Prostate gland (tissue), 2 donors: ENCODE results near the gene RPUSD2. TPM values are rescaled to one million over a fixed set of nuclear protein-coding genes. Genes with fewer than 3 reads are reported as not detected.

ENCODE experiments used
- DNase-seq: peaks from one replicate; pipeline ENCODE4 v3.0.0-alpha.2; 2019; ENCODE audit warnings: low spot score
- H3K27ac ChIP-seq, 2 donors: fragments of 200-600 bp; sonication (generic); 2 replicates each; pipeline ENCODE4 v1.5.1; 2017 to 2019
- H3K27me3 ChIP-seq: fragments of 200-600 bp; sonication (generic); replicated peaks from 2 replicates; pipeline ENCODE4 v1.5.1; 2019; ENCODE audit not compliant: insufficient read depth
- H3K36me3 ChIP-seq, 2 donors: fragments of 200-600 bp; sonication (generic); 1 replicate in 1 of 2; 2 replicates in 1 of 2; pipeline versions ENCODE4 v1.5.1 to v1.8.1; 2017 to 2019
- H3K4me1 ChIP-seq: fragments of 200-600 bp; sonication (generic); replicated peaks from 2 replicates; pipeline ENCODE4 v1.5.1; 2019
- H3K4me3 ChIP-seq, 2 donors: fragments of 200-600 bp; sonication (generic); 2 replicates each; pipeline ENCODE4 v1.5.1; 2017 to 2019
- H3K9me3 ChIP-seq: fragments of 200-600 bp; sonication (generic); 2 replicates; pipeline ENCODE4 v1.5.1; 2017
- CTCF ChIP-seq, 4 experiments: fragments of 200-600 bp in 2 of 4; fragments of 450-650 bp in 2 of 4; sonication (generic) in 2 of 4; IDR thresholded peaks; 1 replicate in 3 of 4; 2 replicates in 1 of 4; pipeline ENCODE4 v1.5.1; 2016 to 2019; ENCODE audit warnings: antibody characterized with exemption in 4 of 4, mild to moderate bottlenecking in 2 of 4, moderate library complexity in 2 of 4
- POLR2A ChIP-seq: fragments of 450-650 bp; IDR thresholded peaks from one replicate; pipeline ENCODE4 v1.6.1; 2016; ENCODE audit warnings: antibody characterized with exemption, mild to moderate bottlenecking
- POLR2AphosphoS5 ChIP-seq: sonication (generic); formaldehyde crosslinking; IDR thresholded peaks from one replicate; pipeline ENCODE4 v1.6.1; 2017; ENCODE audit warnings: antibody characterized with exemption
- WGBS: methylation state at CpG from one replicate; pipeline ENCODE4 v1.1.5; 2018; 5-methylcytosine and 5-hydroxymethylcytosine counted together
- intact Hi-C: fragments of 100-400 bp; cut with DNase I; formaldehyde crosslinking; loops from one replicate; pipeline ENCODE4 v1.14.2; 2022
- total RNA-seq, 2 donors: library from RNA; depleted of rRNA; stranded (reverse); fragments of >200 nt; gene quantifications; one replicate each; pipeline ENCODE4 v1.1.0, GENCODE V29; 2016

RPUSD2 gene, protein sequence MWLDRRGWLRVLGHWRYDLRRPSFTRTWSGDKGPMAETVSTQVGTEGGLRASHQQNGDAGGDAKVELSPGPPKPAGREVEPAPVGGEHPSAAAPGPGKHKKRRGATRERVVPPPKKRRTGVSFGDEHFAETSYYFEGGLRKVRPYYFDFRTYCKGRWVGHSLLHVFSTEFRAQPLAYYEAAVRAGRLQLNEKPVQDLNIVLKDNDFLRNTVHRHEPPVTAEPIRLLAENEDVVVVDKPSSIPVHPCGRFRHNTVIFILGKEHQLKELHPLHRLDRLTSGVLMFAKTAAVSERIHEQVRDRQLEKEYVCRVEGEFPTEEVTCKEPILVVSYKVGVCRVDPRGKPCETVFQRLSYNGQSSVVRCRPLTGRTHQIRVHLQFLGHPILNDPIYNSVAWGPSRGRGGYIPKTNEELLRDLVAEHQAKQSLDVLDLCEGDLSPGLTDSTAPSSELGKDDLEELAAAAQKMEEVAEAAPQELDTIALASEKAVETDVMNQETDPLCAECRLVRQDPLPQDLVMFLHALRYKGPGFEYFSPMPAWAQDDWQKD
- 10 to 100 TPM; 11.2 to 24.1 TPM for total RNA-seq

DNA sequence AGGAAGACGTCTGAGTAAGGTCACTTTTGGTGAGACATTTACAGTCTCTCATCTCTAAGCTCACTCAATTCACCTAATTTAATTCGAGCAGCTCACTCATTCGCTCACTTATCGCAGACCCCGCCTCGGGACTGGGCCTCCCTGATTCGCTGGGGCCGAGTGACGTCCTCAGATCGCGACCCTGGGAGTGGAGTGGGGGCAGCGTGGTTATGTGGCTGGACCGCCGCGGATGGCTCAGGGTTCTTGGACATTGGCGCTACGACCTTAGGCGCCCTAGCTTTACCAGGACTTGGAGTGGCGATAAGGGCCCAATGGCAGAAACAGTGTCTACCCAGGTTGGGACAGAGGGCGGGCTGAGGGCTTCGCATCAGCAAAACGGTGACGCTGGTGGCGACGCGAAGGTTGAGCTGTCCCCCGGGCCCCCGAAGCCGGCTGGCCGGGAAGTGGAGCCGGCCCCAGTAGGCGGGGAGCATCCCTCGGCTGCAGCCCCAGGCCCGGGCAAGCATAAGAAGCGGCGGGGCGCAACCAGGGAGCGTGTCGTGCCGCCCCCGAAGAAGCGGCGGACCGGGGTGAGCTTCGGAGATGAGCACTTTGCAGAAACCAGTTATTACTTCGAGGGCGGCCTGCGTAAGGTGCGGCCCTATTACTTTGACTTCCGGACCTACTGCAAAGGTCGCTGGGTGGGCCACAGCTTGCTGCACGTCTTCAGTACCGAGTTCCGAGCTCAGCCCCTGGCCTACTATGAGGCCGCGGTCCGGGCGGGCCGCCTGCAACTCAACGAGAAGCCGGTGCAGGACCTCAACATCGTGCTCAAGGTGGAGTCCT lies at the start of gene RPUSD2:
TSS of gene RPUSD2 (plus strand) at position 171 of the 825 bp plus-strand sequence. CDS start at position 210, 39 bp downstream.
- no peaks in the 10 kb centered on the region for H3K9me3 ChIP-seq
- TF ChIP-seq CTCF (IDR thresholded peaks at IDR 0.05) (peak in 1 of 4 experiments; percentile 13), POLR2A (peak; percentile 52), POLR2AphosphoS5 (peak; percentile 98)
- H3K27ac ChIP-seq: peak within 1 kb of the TSS; percentile 73 to 80
- DNase-seq: peak; percentile 92
- H3K36me3 ChIP-seq: no peaks in the 10 kb centered on the region
- H3K27me3 ChIP-seq: no peaks in the 10 kb centered on the region
- under 1% methylated on average over 50 of the region's 62 CpGs for WGBS
- intact Hi-C loops: loop anchor here (5.0 kb wide), 1 partner anchor 127 kb away; the partner anchor contains the start of gene BAHD1
- peaks cover 10% of the 10 kb centered on the region for H3K4me1 ChIP-seq
- H3K4me3 ChIP-seq: peak within 1 kb of the TSS; percentile 78 to 93

GRCh38 chr15:40523611-40524010 lies 45.5 kb upstream of the RPUSD2 start:
- no peak for TF ChIP-seq POLR2A
- no peak for TF ChIP-seq POLR2AphosphoS5
- TF ChIP-seq CTCF (IDR thresholded peaks at IDR 0.05): no peak
- no peaks in the 10 kb centered on the region for H3K27me3 ChIP-seq
- H3K9me3 ChIP-seq: no peaks in the 10 kb centered on the region
- H3K27ac ChIP-seq: no peak overlapping the region
- no peaks in the 10 kb centered on the region for H3K4me1 ChIP-seq
- no peak for DNase-seq
- no peak overlapping the region for H3K4me3 ChIP-seq
- no peaks in the 10 kb centered on the region for H3K36me3 ChIP-seq
- intact Hi-C loops: no loop called here

DNA sequence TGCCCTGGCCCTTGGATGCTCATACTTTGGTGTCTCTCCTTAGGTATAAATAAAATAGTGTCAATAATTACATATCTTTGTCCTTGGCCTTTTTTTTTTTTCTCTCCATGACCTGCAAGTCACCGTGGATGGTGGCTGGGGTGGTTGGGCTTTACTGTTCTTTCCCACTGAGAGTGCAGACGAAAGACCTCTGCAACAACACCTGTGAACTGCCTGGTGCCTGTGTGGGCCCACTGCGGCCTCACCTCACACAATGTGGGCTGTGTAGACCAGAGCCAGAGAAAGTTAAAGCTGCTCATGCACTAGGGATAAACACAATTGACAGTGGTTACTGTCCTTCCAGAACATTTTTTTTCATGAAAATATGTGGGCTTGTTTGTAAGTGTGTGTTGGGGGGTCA lies 43.2 kb upstream of the RPUSD2 start:
- 92% methylated on average over 3 of the region's 3 CpGs for WGBS
- no peak for DNase-seq

DNA sequence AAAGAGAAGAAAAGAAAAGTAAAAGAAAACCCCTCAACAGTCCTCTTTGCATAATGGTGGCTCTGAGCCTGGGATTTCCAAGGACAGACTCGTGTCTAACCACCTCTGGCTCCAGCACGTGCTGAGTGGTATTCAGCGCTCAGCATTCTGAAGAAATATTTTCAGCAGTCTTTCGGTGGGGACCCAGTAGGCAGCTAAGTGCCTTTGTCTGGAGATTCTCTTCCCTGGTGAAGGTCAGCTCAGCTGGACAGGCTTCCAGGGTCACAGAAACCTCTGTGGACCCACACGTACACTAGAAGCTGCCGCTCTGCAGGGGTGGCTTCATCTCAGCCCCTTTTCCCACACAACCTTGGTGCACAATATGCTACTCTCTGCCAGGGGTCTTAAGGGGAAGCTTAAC lies 40.3 kb upstream of the RPUSD2 start:
- Histone ChIP-seq H3K27ac (no peak overlapping the region), H3K9me3 (no peaks in the 10 kb centered on the region), H3K4me1 (no peaks in the 10 kb centered on the region), H3K36me3 (no peaks in the 10 kb centered on the region), H3K4me3 (no peak overlapping the region), H3K27me3 (no peaks in the 10 kb centered on the region)
- TF ChIP-seq CTCF (IDR thresholded peaks at IDR 0.05): no peak
- no peak for TF ChIP-seq POLR2AphosphoS5
- TF ChIP-seq POLR2A: no peak
- 92% methylated on average over 6 of the region's 6 CpGs for WGBS
- no peak for DNase-seq
- intact Hi-C loops: no loop called here

More for the DNA sequence above, 43.2 kb upstream of the RPUSD2 start:
- no peaks in the 10 kb centered on the region for H3K36me3 ChIP-seq
- H3K4me3 ChIP-seq: no peak overlapping the region
- intact Hi-C loops: no loop called here
- no peaks in the 10 kb centered on the region for H3K9me3 ChIP-seq
- no peaks in the 10 kb centered on the region for H3K4me1 ChIP-seq
- TF ChIP-seq POLR2A: no peak
- TF ChIP-seq CTCF (IDR thresholded peaks at IDR 0.05): no peak
- no peak for TF ChIP-seq POLR2AphosphoS5
- no peak overlapping the region for H3K27ac ChIP-seq
- no peaks in the 10 kb centered on the region for H3K27me3 ChIP-seq
